Right lobe of liver (tissue), 4 donors: ENCODE data around the gene FEN1.

Experiments used
- POLR2A ChIP-seq: fragments of 450-650 bp; IDR thresholded peaks from one replicate; pipeline ENCODE4 v1.6.1; 2017; ENCODE audit warnings: antibody characterized with exemption, mild to moderate bottlenecking
- TF ChIP-seq, protein P1 (sequence below), 4 donors: fragments of 200-600 bp in 3 of 4; fragments of 450-650 bp in 1 of 4; IDR thresholded peaks; one replicate each; pipeline versions ENCODE4 v1.5.1 to v1.8.0; 2016 to 2022; ENCODE audit warnings: antibody characterized with exemption in 4 of 4, mild to moderate bottlenecking in 2 of 4
- donor health status: DM: no; HTN: no; CAD: no.
- donor health status: DM: no; HTN: no; CAD: no.
- donor health status: DM: no; HTN: yes; CAD: no.

DNA sequence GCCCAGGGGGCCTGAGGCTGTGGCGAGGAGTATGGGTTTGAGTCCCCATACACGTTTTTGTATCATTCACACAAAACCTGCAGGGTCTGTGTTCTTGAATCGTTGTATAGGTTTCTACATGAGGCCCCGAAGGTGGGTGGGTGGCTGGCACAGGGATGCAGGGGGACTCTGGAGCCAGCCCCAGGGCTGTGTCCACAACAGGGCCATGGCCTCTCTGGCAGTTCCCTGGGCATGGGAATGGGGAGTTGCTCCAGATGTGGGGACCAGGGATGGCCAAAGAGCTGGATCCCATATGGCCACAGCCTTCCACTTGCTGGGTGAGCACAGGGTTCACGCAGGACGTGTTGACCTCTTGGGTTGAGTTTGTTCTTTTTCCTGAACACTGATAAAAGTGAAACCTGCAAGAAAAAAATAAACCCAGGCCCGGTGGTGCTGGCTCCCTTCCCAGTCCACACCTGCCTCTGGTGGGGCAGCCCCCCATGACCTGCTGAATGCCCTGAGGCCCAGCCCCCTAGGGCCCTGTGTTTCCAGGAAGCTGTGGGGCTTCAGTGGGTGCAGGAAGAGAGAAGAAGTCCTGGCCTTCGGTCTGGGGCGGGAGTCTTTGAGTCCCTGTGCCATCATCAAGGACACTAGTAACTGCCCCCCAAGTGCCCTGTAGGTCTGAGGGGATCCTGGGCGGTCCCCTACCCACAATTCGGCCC lies 24.2 kb upstream of the FEN1 start:
- TF ChIP-seq, protein P1, sequence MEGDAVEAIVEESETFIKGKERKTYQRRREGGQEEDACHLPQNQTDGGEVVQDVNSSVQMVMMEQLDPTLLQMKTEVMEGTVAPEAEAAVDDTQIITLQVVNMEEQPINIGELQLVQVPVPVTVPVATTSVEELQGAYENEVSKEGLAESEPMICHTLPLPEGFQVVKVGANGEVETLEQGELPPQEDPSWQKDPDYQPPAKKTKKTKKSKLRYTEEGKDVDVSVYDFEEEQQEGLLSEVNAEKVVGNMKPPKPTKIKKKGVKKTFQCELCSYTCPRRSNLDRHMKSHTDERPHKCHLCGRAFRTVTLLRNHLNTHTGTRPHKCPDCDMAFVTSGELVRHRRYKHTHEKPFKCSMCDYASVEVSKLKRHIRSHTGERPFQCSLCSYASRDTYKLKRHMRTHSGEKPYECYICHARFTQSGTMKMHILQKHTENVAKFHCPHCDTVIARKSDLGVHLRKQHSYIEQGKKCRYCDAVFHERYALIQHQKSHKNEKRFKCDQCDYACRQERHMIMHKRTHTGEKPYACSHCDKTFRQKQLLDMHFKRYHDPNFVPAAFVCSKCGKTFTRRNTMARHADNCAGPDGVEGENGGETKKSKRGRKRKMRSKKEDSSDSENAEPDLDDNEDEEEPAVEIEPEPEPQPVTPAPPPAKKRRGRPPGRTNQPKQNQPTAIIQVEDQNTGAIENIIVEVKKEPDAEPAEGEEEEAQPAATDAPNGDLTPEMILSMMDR (IDR thresholded peaks at IDR 0.05), result no peak
- TF ChIP-seq POLR2A, result no peak
